GM13976 (cell line): ENCODE measurements around the gene NEDD8.

ENCODE experiments used
- DNase-seq: peaks from one replicate; pipeline ENCODE4 v3.0.0; 2012; ENCODE audit warnings: low spot score
- in situ Hi-C: fragments of 300-500 bp; cut with MboI; formaldehyde crosslinking; loops from one replicate; pipeline ENCODE4 v1.12.0; 2022; ENCODE audit warnings: low sequenced_read_pairs, mixed read lengths, inconsistent platforms; ENCODE audit not compliant: unreplicated experiment
- TF ChIP-seq, protein P1 (sequence below): IDR thresholded peaks from 2 replicates; pipeline ENCODE4 v1.5.1; 2012; ENCODE audit warnings: borderline replicate concordance, mild to moderate bottlenecking; ENCODE audit not compliant: insufficient read depth; ENCODE audit errors: extremely low read depth, missing control alignments, control extremely low read depth

Gene NEDD8

DNA sequence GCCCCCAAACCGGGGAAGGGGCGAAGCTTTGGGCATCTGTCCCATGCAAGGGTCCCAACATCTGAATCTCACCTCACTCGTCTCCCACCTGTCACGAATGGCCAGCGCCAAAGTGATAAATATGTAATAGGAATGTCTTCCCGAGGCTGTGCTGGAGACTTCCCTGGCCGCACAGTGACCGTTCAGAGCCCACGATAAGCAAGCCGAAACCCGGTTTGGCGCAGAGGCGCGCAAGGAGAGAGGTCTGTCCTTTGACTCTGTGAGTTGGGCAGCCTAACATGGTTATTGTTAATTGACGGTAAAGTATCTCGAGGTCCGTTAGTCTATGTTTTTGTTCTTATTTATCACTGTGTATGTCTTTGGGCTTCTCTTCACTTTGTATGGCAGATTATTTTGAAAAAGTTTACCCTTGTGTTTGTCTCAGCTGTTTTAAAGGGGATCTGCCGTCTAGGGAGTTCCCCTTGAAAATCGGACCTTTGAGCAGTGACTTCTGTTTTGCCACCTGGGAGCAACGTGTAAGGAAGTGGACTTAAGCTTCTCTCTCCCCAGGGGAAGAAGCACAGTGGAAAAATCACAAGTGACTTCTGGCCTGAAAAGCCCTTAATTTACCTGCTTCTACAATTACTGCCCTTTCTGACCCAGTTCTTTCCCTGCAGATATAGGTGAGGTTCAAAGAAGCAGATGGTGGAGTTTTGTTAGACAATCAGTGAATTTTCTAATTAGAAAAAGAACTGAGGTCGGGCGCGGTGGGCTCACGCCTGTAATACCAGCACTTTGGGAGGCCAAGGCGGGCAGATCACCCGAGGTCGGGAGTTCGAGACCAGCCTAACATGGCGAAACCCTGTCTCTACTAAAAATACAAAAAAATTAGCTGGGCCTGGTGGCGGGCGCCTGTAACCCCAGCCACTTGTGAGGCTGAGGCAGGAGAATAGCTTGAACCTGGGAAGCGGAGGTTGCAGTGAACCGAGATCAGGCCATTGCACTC lies 35.8 kb downstream of the NEDD8 start:
- TF ChIP-seq, protein P1, sequence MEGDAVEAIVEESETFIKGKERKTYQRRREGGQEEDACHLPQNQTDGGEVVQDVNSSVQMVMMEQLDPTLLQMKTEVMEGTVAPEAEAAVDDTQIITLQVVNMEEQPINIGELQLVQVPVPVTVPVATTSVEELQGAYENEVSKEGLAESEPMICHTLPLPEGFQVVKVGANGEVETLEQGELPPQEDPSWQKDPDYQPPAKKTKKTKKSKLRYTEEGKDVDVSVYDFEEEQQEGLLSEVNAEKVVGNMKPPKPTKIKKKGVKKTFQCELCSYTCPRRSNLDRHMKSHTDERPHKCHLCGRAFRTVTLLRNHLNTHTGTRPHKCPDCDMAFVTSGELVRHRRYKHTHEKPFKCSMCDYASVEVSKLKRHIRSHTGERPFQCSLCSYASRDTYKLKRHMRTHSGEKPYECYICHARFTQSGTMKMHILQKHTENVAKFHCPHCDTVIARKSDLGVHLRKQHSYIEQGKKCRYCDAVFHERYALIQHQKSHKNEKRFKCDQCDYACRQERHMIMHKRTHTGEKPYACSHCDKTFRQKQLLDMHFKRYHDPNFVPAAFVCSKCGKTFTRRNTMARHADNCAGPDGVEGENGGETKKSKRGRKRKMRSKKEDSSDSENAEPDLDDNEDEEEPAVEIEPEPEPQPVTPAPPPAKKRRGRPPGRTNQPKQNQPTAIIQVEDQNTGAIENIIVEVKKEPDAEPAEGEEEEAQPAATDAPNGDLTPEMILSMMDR = no peak
- DNase-seq = peak; percentile 65
- in situ Hi-C loops = no loop called here

DNA sequence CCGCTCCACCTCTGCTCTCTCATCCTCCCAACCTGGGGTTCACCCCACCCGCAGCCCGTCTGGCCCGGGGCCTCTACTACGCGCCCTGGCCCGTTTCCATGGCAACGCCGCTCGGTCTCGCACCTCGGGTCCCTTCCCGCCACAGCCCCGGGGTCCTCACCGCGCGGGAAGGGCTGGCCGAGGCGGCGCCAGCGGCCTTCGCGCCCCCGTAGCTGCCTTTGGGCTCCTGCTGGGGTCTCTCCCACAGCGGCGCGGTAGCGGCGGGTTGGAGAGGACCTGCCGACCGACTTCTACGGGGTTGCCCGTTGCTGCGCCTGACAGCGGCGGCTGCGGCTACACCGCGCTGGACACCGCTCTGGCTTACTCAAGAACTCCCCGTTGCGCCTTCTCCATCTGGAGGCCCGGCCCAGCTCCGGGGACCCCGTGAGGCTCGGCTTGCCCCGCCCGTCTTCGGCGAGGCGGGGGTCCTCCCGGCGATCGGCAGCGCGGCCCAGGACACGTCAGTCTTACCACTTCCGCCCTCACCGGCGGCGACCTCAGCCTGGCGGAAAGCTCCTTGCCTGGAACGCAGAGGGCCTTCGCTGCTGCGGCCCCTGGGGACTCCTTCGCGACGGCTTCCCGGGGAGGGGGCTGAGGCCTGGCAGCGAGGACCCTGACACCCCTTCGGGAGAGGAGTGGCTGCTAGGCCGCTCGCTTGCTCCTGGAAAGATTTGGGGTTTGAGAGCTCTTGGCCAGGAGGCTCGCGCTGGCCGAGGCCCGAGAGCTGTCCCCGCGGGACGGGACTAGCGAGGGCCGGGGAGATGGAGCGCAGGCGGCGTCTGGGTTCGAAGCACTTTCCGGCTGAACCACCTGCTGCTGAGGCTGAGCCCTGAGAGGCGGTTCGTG lies 36.7 kb downstream of the NEDD8 start, which contains the start of gene TM9SF1:
TM9SF1 (minus strand) TSS at position 256 of the 885 bp plus-strand sequence. CDS start 422 bp downstream, outside the sequence.
- TF ChIP-seq, protein P1 = no peak
- peak; percentile 96 for DNase-seq
- in situ Hi-C loops = no loop called here

DNA sequence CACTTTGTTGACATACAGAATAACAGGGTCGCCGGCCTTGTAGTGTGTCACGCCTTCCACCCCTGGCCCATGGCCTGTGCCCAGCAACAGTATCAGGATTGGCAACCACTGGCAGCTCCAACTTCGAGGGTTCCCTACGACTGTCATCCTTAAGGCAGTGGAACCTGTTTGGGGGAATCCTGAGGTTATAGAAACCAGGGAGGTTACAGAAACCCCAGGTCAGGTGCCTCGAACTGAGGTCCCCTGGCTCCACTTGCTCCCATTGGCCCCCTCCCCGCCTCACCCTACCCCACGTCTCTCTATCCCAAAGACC lies 37.3 kb downstream of the NEDD8 start:
- no peak for DNase-seq
- in situ Hi-C loops = no loop called here
- TF ChIP-seq, protein P1 = no peak

DNA sequence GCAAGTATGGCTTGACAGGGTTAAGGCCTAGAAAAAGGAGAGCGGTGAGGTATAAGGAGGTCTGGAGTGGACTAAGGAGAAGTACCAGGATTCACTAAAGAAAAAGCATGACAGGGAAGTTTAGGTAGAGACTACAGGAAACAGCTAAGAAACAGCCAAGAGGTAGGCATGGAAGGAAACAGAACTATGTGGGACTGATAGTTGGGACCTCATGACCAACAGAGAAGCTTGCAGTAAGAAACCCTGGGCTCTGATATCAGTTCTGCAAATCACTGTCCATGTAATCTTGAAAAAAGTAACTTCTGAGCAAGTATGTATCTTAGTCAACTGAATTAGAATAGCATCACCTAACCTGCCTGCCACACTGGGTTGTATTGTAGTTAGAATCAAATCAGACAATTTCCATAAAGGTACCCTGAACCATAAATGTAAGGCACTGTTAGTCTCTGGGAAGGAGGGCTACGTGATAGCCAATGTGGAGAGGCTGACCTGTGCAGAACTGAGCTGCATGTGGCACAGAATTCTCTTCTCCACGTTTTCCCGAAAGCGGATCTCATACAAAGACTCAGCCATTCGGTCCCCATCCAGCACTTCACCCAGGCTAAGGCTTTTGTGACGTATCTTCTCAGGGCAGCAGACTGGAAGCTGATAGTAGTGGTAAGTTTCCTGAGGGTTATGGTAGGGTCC lies 37.8 kb downstream of the NEDD8 start:
- in situ Hi-C loops = no loop called here
- TF ChIP-seq, protein P1 = no peak
- no peak for DNase-seq

DNA sequence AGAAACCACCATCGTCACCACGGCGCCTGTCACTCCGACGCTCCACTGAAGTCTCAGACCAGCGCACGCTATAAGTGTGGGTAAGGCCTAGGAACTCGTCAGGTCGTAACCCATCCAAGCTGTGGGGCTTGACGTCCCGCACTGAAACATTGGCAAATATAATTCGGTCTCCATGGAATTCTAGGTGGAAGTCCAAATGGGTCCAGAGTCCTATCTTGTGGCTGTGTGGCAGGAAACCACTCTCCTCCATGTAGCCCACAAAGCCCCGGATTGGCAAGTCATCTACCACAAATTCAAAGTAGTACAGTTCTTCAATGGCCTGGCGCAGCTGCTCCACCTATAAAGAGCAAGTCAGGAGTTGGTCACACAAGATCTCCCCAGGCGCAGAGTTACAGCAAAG lies 39.2 kb downstream of the NEDD8 start:
- DNase-seq = no peak
- TF ChIP-seq, protein P1 = no peak
- in situ Hi-C loops = no loop called here

DNA sequence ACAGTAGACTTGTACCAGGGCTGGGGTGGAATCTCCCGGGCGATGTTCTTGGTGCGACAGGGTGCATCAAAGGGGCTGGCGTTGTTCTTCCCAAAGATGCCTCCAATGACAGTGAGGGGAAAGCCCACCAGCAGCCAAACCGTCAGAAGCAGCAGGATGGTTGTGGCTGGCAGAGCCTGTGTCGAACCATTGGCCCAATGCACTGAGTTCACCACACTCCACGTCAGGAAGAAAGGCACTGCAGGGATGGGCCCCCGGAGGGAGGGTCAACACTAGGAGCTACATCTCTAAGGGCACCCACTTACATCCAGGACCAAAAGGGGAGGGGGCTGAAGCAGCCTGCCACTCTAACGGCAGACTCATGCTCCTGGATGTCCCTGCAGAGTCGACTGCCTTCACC lies 41.8 kb downstream of the NEDD8 start:
- TF ChIP-seq, protein P1 = no peak
- DNase-seq = no peak
- in situ Hi-C loops = no loop called here
